ENCODE data around the gene MON2.

- TF ChIP-seq CTCF (conservative IDR thresholded peaks at IDR 0.05 in 1 of 2, IDR thresholded peaks at IDR 0.05 in 1 of 2; ENCODE audit: extremely low read depth in 1 of 2, insufficient read depth in 1 of 2, low read depth in 1 of 2, low read length in 2 of 2) (no peak), EZH2 (IDR thresholded peaks at IDR 0.05; ENCODE audit: borderline replicate concordance, low read length) (no peak)
These were observed 69.9 kb downstream of the MON2 start for GRCh38 chr12:62536546-62536945.
